Lower leg skin (tissue), 3 donors: ENCODE data around the gene RNU2-1.

Experiments
- CTCF ChIP-seq, 3 donors: fragments of 450-650 bp; IDR thresholded peaks; one replicate each; pipeline ENCODE4 v1.5.1; 2016; ENCODE audit warnings: antibody characterized with exemption in 3 of 3, mild to moderate bottlenecking in 3 of 3, moderate library complexity in 2 of 3
- POLR2A ChIP-seq, 2 donors: fragments of 450-650 bp; IDR thresholded peaks; one replicate each; pipeline ENCODE4 v1.6.1; 2016 to 2017; ENCODE audit warnings: antibody characterized with exemption in 2 of 2, mild to moderate bottlenecking in 1 of 2, moderate library complexity in 1 of 2

GRCh38 chr17:43217614-43218087, 16.1 kb downstream of the RNU2-1 start:
- TF ChIP-seq CTCF (IDR thresholded peaks at IDR 0.05) = no peak
- TF ChIP-seq POLR2A (IDR thresholded peaks at IDR 0.05) = no peak
